Measurements from ENCODE around the gene PDXK. TPM values are rescaled to one million over a fixed set of nuclear protein-coding genes. Genes with fewer than 3 reads are reported as not detected.

PDXK gene
- total and polyA plus RNA-seq, 5 donors, result 53.3 to 102 (median 75.8) TPM

DNA sequence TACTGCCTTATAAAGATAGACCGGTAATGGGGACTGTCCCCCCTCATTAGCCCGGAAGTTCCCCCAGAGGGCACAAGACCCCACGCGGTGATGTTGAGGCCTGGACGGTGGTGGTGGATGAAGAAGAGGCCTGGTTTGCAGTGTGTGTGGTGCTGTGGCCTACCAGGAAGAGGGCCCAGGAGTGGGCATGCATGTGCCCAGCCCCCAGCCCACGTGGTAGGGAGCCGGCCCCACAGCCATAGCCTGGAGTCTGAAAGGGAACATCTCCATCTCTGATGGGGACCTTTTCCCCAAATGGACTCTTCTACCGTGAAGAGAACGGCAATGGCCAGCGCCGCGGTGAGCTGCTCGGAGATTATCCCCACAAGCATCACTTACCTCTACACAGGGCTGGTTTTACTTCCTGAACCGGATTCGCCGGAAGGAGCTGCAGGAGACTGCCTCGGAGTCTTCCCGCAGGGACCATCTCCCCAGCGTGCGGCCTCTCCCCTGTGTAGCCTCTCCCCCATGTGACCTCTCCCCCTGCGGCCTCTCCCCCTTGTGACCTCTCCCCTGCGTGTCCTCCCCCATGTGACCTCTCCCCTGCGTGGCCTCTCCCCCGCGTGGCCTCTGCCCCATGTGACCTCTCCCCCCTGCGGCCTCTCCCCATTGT lies 91.0 kb downstream of the PDXK start:
- peak in 2 of 3 donors; percentile 41 to 45 for DNase-seq
- Histone ChIP-seq H3K27ac (ENCODE audit: low read length) (no peak overlapping the region), H3K4me1 (ENCODE audit: control insufficient read depth, insufficient read depth, low read length) (no peaks in the 10 kb centered on the region), H3K9me3 (ENCODE audit: control insufficient read depth, low read length) (no peaks in the 10 kb centered on the region), H3K4me3 (ENCODE audit: low read length) (no peak overlapping the region), H3K27me3 (ENCODE audit: control insufficient read depth, insufficient read depth) (no peaks in the 10 kb centered on the region)
- intact Hi-C loops (cut with DNase I), result loop anchor here in 3 of 4 donors (5.0 to 10.0 kb wide), 3 partner anchors 115 to 167 kb away; no protein-coding TSS in a partner anchor
- ATAC-seq, result no peak
- 66% methylated on average over 26 of the region's 26 CpGs for WGBS

- Histone ChIP-seq H3K9me3 (ENCODE audit: control insufficient read depth, low read length) (no peaks in the 10 kb centered on the region), H3K27me3 (ENCODE audit: control insufficient read depth, insufficient read depth) (no peaks in the 10 kb centered on the region), H3K4me3 (ENCODE audit: low read length) (no peak overlapping the region), H3K4me1 (ENCODE audit: control insufficient read depth, insufficient read depth, low read length) (no peaks in the 10 kb centered on the region), H3K27ac (ENCODE audit: low read length) (no peak overlapping the region)
- intact Hi-C loops (cut with DNase I), result loop anchor here in 1 of 4 donors (5.0 kb wide), 1 partner anchor 127 kb away; no protein-coding TSS in a partner anchor
- WGBS, result 18% methylated on average over 23 of the region's 23 CpGs
- ATAC-seq, result peak; percentile 73 to 81
- DNase-seq, result peak; percentile 87 to 96 (median 94)
These were observed 91.8 kb downstream of the PDXK start for GRCh38 chr21:43810505-43811261.

DNA sequence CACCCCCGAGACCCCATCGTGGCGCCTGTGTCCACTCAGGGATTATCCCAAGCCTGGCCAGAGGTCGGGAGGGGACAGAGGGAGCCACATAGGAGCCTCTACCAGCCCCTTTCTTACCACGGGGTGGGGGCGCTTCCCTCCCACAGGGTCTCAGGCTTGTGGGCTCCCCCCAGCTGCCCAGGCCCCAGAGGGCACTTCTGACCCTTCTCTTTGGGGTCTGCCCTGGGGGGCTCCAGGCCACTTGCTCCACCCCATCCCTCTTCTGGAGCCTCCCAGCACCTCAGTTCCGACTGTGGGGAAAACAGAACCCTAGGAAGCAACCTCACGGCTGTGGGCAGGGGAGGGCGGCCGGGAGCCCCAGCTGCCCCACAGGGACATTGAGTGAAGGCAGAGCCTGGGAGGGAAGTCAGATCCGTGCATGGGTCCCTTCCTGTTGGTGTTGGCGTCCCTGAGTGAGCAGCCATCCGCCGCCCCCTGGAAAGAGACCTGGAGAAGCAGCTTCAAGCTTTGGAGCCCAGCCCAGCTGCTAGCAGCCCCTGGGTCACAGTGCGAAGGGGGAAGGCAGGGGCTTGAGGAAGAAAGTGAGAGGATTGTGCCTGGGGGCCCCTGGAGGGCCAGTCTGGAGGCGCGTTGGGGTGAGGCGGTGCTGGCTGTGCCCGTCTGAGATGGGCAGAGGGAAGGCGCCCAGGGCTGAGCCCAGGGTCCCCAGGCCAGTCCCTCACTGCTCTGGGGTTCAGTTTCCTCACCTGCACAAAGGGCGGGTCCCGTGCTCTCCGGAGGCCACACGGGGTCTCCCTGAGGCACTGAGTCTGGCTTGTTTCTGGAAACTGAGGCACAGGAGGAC lies 92.6 kb downstream of the PDXK start:
- DNase-seq, result peak in 2 of 3 donors; percentile 48 to 71
- Histone ChIP-seq H3K4me3 (ENCODE audit: low read length) (no peak overlapping the region), H3K9me3 (ENCODE audit: control insufficient read depth, low read length) (no peaks in the 10 kb centered on the region), H3K4me1 (ENCODE audit: control insufficient read depth, insufficient read depth, low read length) (no peaks in the 10 kb centered on the region), H3K27me3 (ENCODE audit: control insufficient read depth, insufficient read depth) (no peaks in the 10 kb centered on the region), H3K27ac (ENCODE audit: low read length) (no peak overlapping the region)
- WGBS, result 59% methylated on average over 24 of the region's 24 CpGs
- intact Hi-C loops (cut with DNase I), result loop anchor here in 1 of 4 donors (5.0 kb wide), 1 partner anchor 126 kb away; no protein-coding TSS in a partner anchor
- peak; percentile 6 to 10 for ATAC-seq

Other genes with a start within 250 kb of the PDXK start
- gene HSF2BP, start 59.6 kb upstream of the PDXK start, total RNA-seq, result under 1 TPM; 0.21 to 0.42 (median 0.38) TPM
- 0.18 TPM for gene HSF2BP, start 59.6 kb upstream of the PDXK start, polyA plus RNA-seq
- 10 to 100 TPM; 10.5 to 12.5 (median 11.5) TPM for gene RRP1B, start 59.6 kb upstream of the PDXK start, total RNA-seq
- gene RRP1B, start 59.6 kb upstream of the PDXK start, polyA plus RNA-seq, result 4.7 TPM
- 10 to 100 TPM; 28.6 to 36.2 (median 31.8) TPM for gene CSTB, start 57.2 kb downstream of the PDXK start, total RNA-seq
- gene CSTB, start 57.2 kb downstream of the PDXK start, polyA plus RNA-seq, result 57.5 TPM
- gene RRP1, start 70.4 kb downstream of the PDXK start, total RNA-seq, result 10 to 100 TPM in 3 of 4 donors, 1 to 10 TPM in 1; 9.6 to 12.9 (median 11.1) TPM
- 7.2 TPM for gene RRP1, start 70.4 kb downstream of the PDXK start, polyA plus RNA-seq
- 10 to 100 TPM; 50.6 to 71.1 (median 62.5) TPM for gene AGPAT3, start 146.1 kb downstream of the PDXK start, total RNA-seq
- 32.0 TPM for gene AGPAT3, start 146.1 kb downstream of the PDXK start, polyA plus RNA-seq

All from right cardiac atrium (tissue), 5 donors.